HEK293 (cell line): Measurements from ENCODE around the gene TNNC1.

Source experiments
- CTCF ChIA-PET: fragments of 350-600 bp; formaldehyde crosslinking; extraction: SDS; loops from one replicate; lab custom pipeline; 2021; ENCODE audit warnings: antibody characterized with exemption; lab: Yijun Ruan, JAX
- POLR2A ChIA-PET: fragments of 300-600 bp; formaldehyde crosslinking; extraction: SDS; loops from one replicate; lab custom pipeline; 2020; ENCODE audit warnings: antibody characterized with exemption, inconsistent platforms; lab: Yijun Ruan, JAX
- H3K27ac ChIP-seq: fragments of 200-500 bp; sonication (Bioruptor generic); 2 replicates; pipeline ENCODE4 v1.5.1; 2014; ENCODE audit warnings: low read depth, low read length, control low read depth, inconsistent platforms; ENCODE audit errors: extremely low read depth
- H3K36me3 ChIP-seq, 2 experiments: fragments of 200-500 bp in 1 of 2; sonication (Bioruptor generic) in 1 of 2; 1 replicate in 1 of 2; 2 replicates in 1 of 2; pipeline ENCODE4 v1.5.1; 2014 to 2017; ENCODE audit warnings: inconsistent platforms in 2 of 2, low read length in 2 of 2; ENCODE audit not compliant: control insufficient read depth in 2 of 2, insufficient read depth in 1 of 2
- H3K4me1 ChIP-seq: fragments of 200-500 bp; sonication (Bioruptor generic); 2 replicates; pipeline ENCODE4 v1.5.1; 2014; ENCODE audit warnings: mild to moderate bottlenecking, low read length, inconsistent platforms; ENCODE audit not compliant: control insufficient read depth, insufficient read depth
- H3K4me3 ChIP-seq: 2 replicates; pipeline ENCODE4 v1.5.1; 2011; ENCODE audit warnings: low read depth, mild to moderate bottlenecking, control low read depth, low read length, moderate library complexity
- H3K9me3 ChIP-seq: fragments of 200-500 bp; sonication (Bioruptor generic); 2 replicates; pipeline ENCODE4 v1.5.1; 2014; ENCODE audit warnings: low read depth, low read length, inconsistent platforms; ENCODE audit not compliant: control insufficient read depth, insufficient read depth
- BCL6B ChIP-seq: fragments of 450-650 bp; formaldehyde crosslinking; IDR thresholded peaks from 2 replicates; pipeline ENCODE4 v1.5.1; 2017; ENCODE audit warnings: missing biosample characterization, missing genetic modification characterization
- GLIS1 ChIP-seq: fragments of 450-650 bp; formaldehyde crosslinking; IDR thresholded peaks from 2 replicates; pipeline ENCODE4 v1.5.1; 2016; ENCODE audit warnings: missing biosample characterization, missing genetic modification characterization
- INSM2 ChIP-seq: fragments of 450-650 bp; formaldehyde crosslinking; IDR thresholded peaks from 2 replicates; pipeline ENCODE4 v1.5.1; 2016; ENCODE audit warnings: missing biosample characterization, missing genetic modification characterization
- KLF10 ChIP-seq: fragments of 450-650 bp; IDR thresholded peaks from 2 replicates; pipeline ENCODE4 v1.5.1; 2018; ENCODE audit warnings: missing biosample characterization, mild to moderate bottlenecking, missing genetic modification characterization
- KLF16 ChIP-seq: fragments of 450-650 bp; formaldehyde crosslinking; IDR thresholded peaks from 2 replicates; pipeline ENCODE4 v1.5.1; 2017; ENCODE audit warnings: missing biosample characterization, missing genetic modification characterization
- OSR2 ChIP-seq: fragments of 450-650 bp; formaldehyde crosslinking; IDR thresholded peaks from 2 replicates; pipeline ENCODE4 v1.5.1; 2016; ENCODE audit warnings: missing biosample characterization, missing genetic modification characterization
- OVOL3 ChIP-seq: fragments of 450-650 bp; formaldehyde crosslinking; IDR thresholded peaks from 2 replicates; pipeline ENCODE4 v1.5.1; 2016; ENCODE audit warnings: missing biosample characterization, missing genetic modification characterization
- PATZ1 ChIP-seq: fragments of 450-650 bp; formaldehyde crosslinking; IDR thresholded peaks from 2 replicates; pipeline ENCODE4 v1.5.1; 2016; ENCODE audit warnings: missing biosample characterization, missing genetic modification characterization
- RBAK ChIP-seq: fragments of 450-650 bp; formaldehyde crosslinking; IDR thresholded peaks from 2 replicates; pipeline ENCODE4 v1.5.1; 2016; ENCODE audit warnings: missing biosample characterization, missing genetic modification characterization
- ZBTB26 ChIP-seq: fragments of 450-650 bp; formaldehyde crosslinking; optimal IDR thresholded peaks from 2 replicates; pipeline ENCODE3; 2016; ENCODE audit warnings: missing biosample characterization, mild to moderate bottlenecking, missing genetic modification characterization
- ZEB2 ChIP-seq: fragments of 450-650 bp; formaldehyde crosslinking; IDR thresholded peaks from 2 replicates; pipeline ENCODE4 v1.5.1; 2016; ENCODE audit warnings: missing biosample characterization, missing genetic modification characterization
- ZNF148 ChIP-seq: fragments of 450-650 bp; formaldehyde crosslinking; IDR thresholded peaks from 2 replicates; pipeline ENCODE4 v1.5.0; 2017; ENCODE audit warnings: missing biosample characterization, missing genetic modification characterization, borderline replicate concordance
- ZNF19 ChIP-seq: fragments of 450-650 bp; formaldehyde crosslinking; IDR thresholded peaks from 2 replicates; pipeline ENCODE4; 2016; ENCODE audit warnings: missing biosample characterization, missing genetic modification characterization, low read depth
- ZNF26 ChIP-seq: fragments of 450-650 bp; formaldehyde crosslinking; IDR thresholded peaks from 2 replicates; pipeline ENCODE4 v1.5.1; 2016; ENCODE audit warnings: missing biosample characterization, missing genetic modification characterization
- ZNF280C ChIP-seq: fragments of 450-650 bp; formaldehyde crosslinking; IDR thresholded peaks from 2 replicates; pipeline ENCODE4 v1.5.1; 2016; ENCODE audit warnings: missing biosample characterization, missing genetic modification characterization
- ZNF398 ChIP-seq: fragments of 450-650 bp; formaldehyde crosslinking; IDR thresholded peaks from 2 replicates; pipeline ENCODE4 v1.5.1; 2017; ENCODE audit warnings: missing biosample characterization, missing genetic modification characterization
- ZNF473 ChIP-seq: fragments of 450-650 bp; formaldehyde crosslinking; IDR thresholded peaks from 2 replicates; pipeline ENCODE4 v1.5.1; 2017; ENCODE audit warnings: missing biosample characterization, missing genetic modification characterization
- ZNF660 ChIP-seq: fragments of 450-650 bp; IDR thresholded peaks from 2 replicates; pipeline ENCODE4 v1.5.1; 2018; ENCODE audit warnings: missing biosample characterization, mild to moderate bottlenecking, missing genetic modification characterization
- ZNF76 ChIP-seq: fragments of 450-650 bp; formaldehyde crosslinking; IDR thresholded peaks from 2 replicates; pipeline ENCODE4; 2016; ENCODE audit warnings: low read depth, missing biosample characterization, missing genetic modification characterization, borderline replicate concordance
- ZNF830 ChIP-seq: fragments of 450-650 bp; IDR thresholded peaks from 2 replicates; pipeline ENCODE4 v1.5.0; 2018; ENCODE audit warnings: missing biosample characterization, missing genetic modification characterization, low read depth, mild to moderate bottlenecking, moderate library complexity
- ZNF837 ChIP-seq: fragments of 450-650 bp; formaldehyde crosslinking; IDR thresholded peaks from 2 replicates; pipeline ENCODE4 v1.5.1; 2016; ENCODE audit warnings: missing biosample characterization, missing genetic modification characterization

Gene TNNC1

GRCh38 chr3:52479037-52479876 lies 25.4 kb upstream of the TNNC1 start (continued):
- TF ChIP-seq BCL6B (no peak), ZNF26 (tag by site-specific recombination) (no peak), OVOL3 (tag by site-specific recombination) (no peak), ZNF473 (tag by site-specific recombination) (no peak), ZNF76 (tag by site-specific recombination) (no peak)

GRCh38 chr3:52477796-52478095 lies 23.9 kb upstream of the TNNC1 start:
- TF ChIP-seq INSM2 (tag by site-specific recombination) (no peak), ZNF660 (no peak), ZBTB26 (no peak), ZNF830 (tag by site-specific recombination) (no peak), KLF16 (tag by site-specific recombination) (no peak), ZNF19 (no peak), PATZ1 (tag by site-specific recombination) (no peak), RBAK (tag by site-specific recombination) (no peak), ZNF398 (tag by site-specific recombination) (no peak), ZEB2 (tag by site-specific recombination) (no peak), ZNF837 (tag by site-specific recombination) (no peak), GLIS1 (tag by site-specific recombination) (no peak), ZNF280C (tag by site-specific recombination) (no peak), ZNF473 (tag by site-specific recombination) (no peak), ZNF148 (tag by site-specific recombination) (no peak), OSR2 (tag by site-specific recombination) (no peak), KLF10 (tag by site-specific recombination) (no peak)
- CTCF ChIA-PET, result no interaction called here

More at GRCh38 chr3:52477796-52478095, 23.9 kb upstream of the TNNC1 start:
- Histone ChIP-seq H3K36me3 (peaks cover 7 to 97% of the 10 kb centered on the region in 2 experiments; a peak in 2 of 3 replicates), H3K9me3 (no peaks in the 10 kb centered on the region), H3K4me1 (no peaks in the 10 kb centered on the region), H3K27ac (no peak overlapping the region), H3K4me3 (no peak overlapping the region)
- POLR2A ChIA-PET, result no interaction called here
